AG04449 (cell line): ENCODE results near the gene IFFO2.

Experiments used
- CTCF ChIA-PET: fragments of 350-600 bp; formaldehyde crosslinking; extraction: SDS; loops from one replicate; lab custom pipeline; 2021; ENCODE audit warnings: antibody characterized with exemption; lab: Yijun Ruan, JAX
- POLR2A ChIA-PET: fragments of 400-600, 350-600 bp; formaldehyde crosslinking; extraction: SDS; loops from one replicate; lab custom pipeline; 2020; ENCODE audit warnings: antibody characterized with exemption, inconsistent platforms; lab: Yijun Ruan, JAX
- DNase-seq: peaks from one replicate; pipeline ENCODE4 v3.0.0-alpha.2; 2010; ENCODE audit warnings: low read depth, low spot score
- H3K4me3 ChIP-seq: 2 replicates; pipeline ENCODE4 v1.5.1; 2011; ENCODE audit warnings: low read depth, mild to moderate bottlenecking, control low read depth, low read length
- CTCF ChIP-seq: IDR thresholded peaks from one replicate; pipeline ENCODE4 v1.5.1; 2011; ENCODE audit warnings: mild to moderate bottlenecking, moderate library complexity, low read length, control low read depth, inconsistent platforms; ENCODE audit not compliant: insufficient read depth; ENCODE audit errors: missing control alignments

Gene IFFO2

GRCh38 chr1:18962121-18962721, 5.7 kb upstream of the IFFO2 start:
- ChIA-PET CTCF (interaction anchor here (1.0 to 6.8 kb wide), 3 partner anchors 49 to 134 kb away, joined by 3 to 46 read pairs (median 4); no protein-coding TSS in a partner anchor), POLR2A (no interaction called here)
- no peak for DNase-seq

GRCh38 chr1:18960821-18961220, 4.3 kb upstream of the IFFO2 start:
- H3K4me3 ChIP-seq = no peak overlapping the region
- no peak for DNase-seq
- ChIA-PET CTCF (no interaction called here), POLR2A (no interaction called here)
- no peak for TF ChIP-seq CTCF

More at GRCh38 chr1:18962121-18962721, 5.7 kb upstream of the IFFO2 start:
- TF ChIP-seq CTCF = no peak
- no peak overlapping the region for H3K4me3 ChIP-seq

GRCh38 chr1:18960409-18960808, 3.9 kb upstream of the IFFO2 start:
- ChIA-PET CTCF (no interaction called here), POLR2A (no interaction called here)
- no peak overlapping the region for H3K4me3 ChIP-seq
- DNase-seq = no peak
- no peak for TF ChIP-seq CTCF

- no peak overlapping the region for H3K4me3 ChIP-seq
- no peak for DNase-seq
- ChIA-PET CTCF (interaction anchor here (12.4 kb wide), 1 partner anchor 48 kb away, joined by 179 read pairs; no protein-coding TSS in a partner anchor), POLR2A (no interaction called here)
- no peak for TF ChIP-seq CTCF
Observed at GRCh38 chr1:18959591-18959990, 3.1 kb upstream of the IFFO2 start.

- no peak for DNase-seq
- peak overlapping the region; percentile 68; the same call in 1 of the 2 replicates for H3K4me3 ChIP-seq
- POLR2A ChIA-PET = interaction anchor here (0.6 to 1.5 kb wide), 7 partner anchors 9 to 65 kb away, joined by 3 to 13 read pairs (median 5); no protein-coding TSS in a partner anchor
- no peak for TF ChIP-seq CTCF
- CTCF ChIA-PET = interaction anchor here (1.5 to 12.4 kb wide), 3 partner anchors 9 to 137 kb away, joined by 3 to 179 read pairs (median 12); no protein-coding TSS in a partner anchor
Observed at GRCh38 chr1:18957532-18958300, 1.2 kb upstream of the IFFO2 start.

- POLR2A ChIA-PET = interaction anchor here (0.7 to 2.1 kb wide), 9 partner anchors 9 to 54 kb away, joined by 3 to 13 read pairs (median 7); partner anchors contain the start of gene ALDH4A1
- TF ChIP-seq CTCF = no peak
Observed at GRCh38 chr1:18957136-18957521, 653 bp upstream of the IFFO2 start.

More at GRCh38 chr1:18957136-18957521, 653 bp upstream of the IFFO2 start:
- CTCF ChIA-PET = interaction anchor here (0.8 to 12.4 kb wide), 5 partner anchors 10 to 137 kb away, joined by 3 to 179 read pairs (median 11); no protein-coding TSS in a partner anchor
- peak overlapping the region; percentile 68 for H3K4me3 ChIP-seq
- no peak for DNase-seq
